IPS DF 4.7 (cell line): ENCODE results near the gene CXCL11.
"Not testable (repeated sequence)": the region's sequence is repeated elsewhere in the genome, so short reads cannot be mapped to it uniquely, and the experiment has no call there.

Source experiments
- DNase-seq: peaks from one replicate; pipeline ENCODE4 v3.0.0-alpha.2; 2013; ENCODE audit warnings: low spot score; ENCODE audit errors: extremely low read depth

Gene CXCL11

GRCh38 chr4:76043306-76043705 lies 7.4 kb upstream of the CXCL11 start:
- not testable (repeated sequence) for DNase-seq

- not testable (repeated sequence) for DNase-seq
Measured at GRCh38 chr4:76042241-76042998, 6.5 kb upstream of the CXCL11 start.

GRCh38 chr4:76036855-76037254 lies 985 bp upstream of the CXCL11 start:
- DNase-seq, result no peak

GRCh38 chr4:76035141-76035540 lies 729 bp downstream of the CXCL11 start:
- no peak for DNase-seq

- no peak for DNase-seq
Measured at GRCh38 chr4:76029300-76029699, 6.6 kb downstream of the CXCL11 start.

- DNase-seq, result no peak
Measured at GRCh38 chr4:76028350-76028765, 7.5 kb downstream of the CXCL11 start.

- no peak for DNase-seq
Measured at GRCh38 chr4:76024065-76024464, 11.8 kb downstream of the CXCL11 start.

GRCh38 chr4:76023389-76023788 lies 12.5 kb downstream of the CXCL11 start, which contains the start of gene CXCL10:
CXCL10 (minus strand) TSS chr4:76023497; CDS start chr4:76023431, 66 bp downstream.
- no peak for DNase-seq

- no peak for DNase-seq
Measured at GRCh38 chr4:76022677-76023076, 13.2 kb downstream of the CXCL11 start.

- DNase-seq, result no peak
Measured at GRCh38 chr4:76022031-76022430, 13.8 kb downstream of the CXCL11 start.

- no peak for DNase-seq
Measured at GRCh38 chr4:76017056-76017686, 18.7 kb downstream of the CXCL11 start.

GRCh38 chr4:76016393-76016792 lies 19.5 kb downstream of the CXCL11 start:
- DNase-seq, result no peak

- no peak for DNase-seq
Measured at GRCh38 chr4:76013540-76013939, 22.3 kb downstream of the CXCL11 start.

GRCh38 chr4:76012388-76012801 lies 23.5 kb downstream of the CXCL11 start:
- DNase-seq, result no peak

GRCh38 chr4:76011700-76012387 lies 24.0 kb downstream of the CXCL11 start:
- DNase-seq, result no peak

GRCh38 chr4:76011018-76011670 lies 24.7 kb downstream of the CXCL11 start:
- no peak for DNase-seq

- DNase-seq, result no peak
Measured at GRCh38 chr4:76010576-76010975, 25.3 kb downstream of the CXCL11 start.

- no peak for DNase-seq
Measured at GRCh38 chr4:76009311-76009710, 26.6 kb downstream of the CXCL11 start.

GRCh38 chr4:76007089-76007862 lies 28.6 kb downstream of the CXCL11 start, which contains the start of gene CXCL9:
CXCL9 (minus strand) TSS chr4:76007509; CDS start chr4:76007449, 60 bp downstream.
- DNase-seq, result no peak

GRCh38 chr4:76003620-76004019 lies 32.2 kb downstream of the CXCL11 start:
- DNase-seq, result no peak

- no peak for DNase-seq
Measured at GRCh38 chr4:76003035-76003434, 32.8 kb downstream of the CXCL11 start.
